Occipital lobe (tissue), 2 donors: ENCODE data around the gene ZNF620. TPM values are rescaled to one million over a fixed set of nuclear protein-coding genes. Genes with fewer than 3 reads are reported as not detected.
"Not testable (repeated sequence)": the region's sequence is repeated elsewhere in the genome, so short reads cannot be mapped to it uniquely, and the experiment has no call there.

Source experiments
- DNase-seq: peaks from one replicate; lab custom pipeline; 2025; lab: John Stamatoyannopoulos, UW
- total RNA-seq: library from RNA; depleted of rRNA; stranded (reverse); fragments of >200 nt; gene quantifications from one replicate; pipeline ENCODE4 v1.2.3, GENCODE V29; 2014

ZNF620 gene
- total RNA-seq, 1 donor from 2014 or later: 13.6 TPM

GRCh38 chr3:40502034-40502433, 3.8 kb upstream of the ZNF620 start:
- no peak for DNase-seq

DNA sequence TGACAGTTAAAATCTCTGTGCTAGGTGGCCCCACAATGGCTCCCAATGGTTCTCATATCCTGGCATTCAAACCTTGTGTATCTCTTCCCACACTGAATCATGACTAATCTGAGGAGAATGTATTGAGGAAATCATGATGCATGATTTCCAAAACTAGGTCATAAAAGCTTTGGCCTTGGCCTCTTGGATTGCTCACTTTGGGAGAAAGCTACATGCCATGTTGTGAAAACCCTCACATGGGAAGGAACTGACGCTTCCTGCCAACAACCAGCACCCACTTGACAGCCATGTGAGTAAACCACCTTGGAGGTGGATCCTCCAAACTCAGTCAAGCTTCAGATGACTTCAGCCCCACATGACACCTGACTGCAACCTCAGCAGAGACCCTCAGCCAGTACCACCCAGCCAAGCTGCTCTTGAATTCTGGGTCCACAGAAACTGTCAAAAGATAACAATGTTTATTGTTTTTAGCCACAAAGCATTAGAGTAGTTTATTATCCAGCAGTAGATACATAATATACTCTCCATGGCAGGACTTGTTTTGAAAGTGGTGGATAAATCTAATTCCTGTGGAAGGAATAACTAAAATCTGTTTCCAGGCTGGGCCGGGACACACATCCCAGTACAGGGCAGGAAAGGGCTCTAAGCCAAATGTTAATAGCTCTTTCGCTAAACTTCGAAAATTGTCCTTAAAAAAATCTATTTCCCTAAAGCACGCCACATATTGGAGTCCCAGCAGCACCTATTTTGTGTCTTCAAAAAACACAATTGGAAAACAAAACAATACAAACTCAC, 1.0 kb upstream of the ZNF620 start:
- no peak for DNase-seq

DNA sequence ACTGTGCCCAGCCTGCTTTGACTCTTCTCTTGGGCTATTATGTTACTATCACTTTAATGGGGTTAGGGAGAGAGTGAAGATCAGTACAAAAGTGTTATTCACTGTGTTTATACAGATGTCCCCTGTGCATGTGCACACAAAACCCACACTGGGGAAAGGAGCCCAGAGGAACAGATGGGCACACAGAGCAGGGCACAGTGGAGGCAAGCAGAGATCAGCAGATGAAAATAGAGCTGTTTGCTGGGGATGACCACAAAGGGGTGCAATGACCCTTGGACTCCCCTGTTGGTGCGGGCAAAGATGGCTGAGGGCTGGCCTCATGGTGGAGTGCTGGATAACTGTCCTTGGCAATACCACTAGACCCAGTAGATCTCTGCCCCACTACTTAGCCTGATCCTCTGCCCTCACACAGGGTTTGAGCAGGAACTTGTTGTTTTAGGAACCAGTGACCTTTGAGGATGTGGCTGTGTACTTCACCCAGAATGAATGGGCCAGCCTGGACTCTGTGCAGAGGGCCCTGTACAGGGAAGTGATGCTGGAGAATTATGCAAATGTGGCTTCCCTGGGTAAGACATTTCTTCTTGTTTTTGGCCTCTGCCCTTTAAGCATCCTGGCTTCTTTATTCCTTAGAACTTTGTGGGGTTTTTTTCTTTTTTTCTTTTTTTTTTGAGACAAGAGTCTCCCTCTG, 5.3 kb downstream of the ZNF620 start:
- DNase-seq: no peak

- no peak for DNase-seq
Observed at GRCh38 chr3:40516201-40516600, 10.4 kb downstream of the ZNF620 start.

GRCh38 chr3:40518067-40518466, 12.2 kb downstream of the ZNF620 start:
- DNase-seq: no peak

GRCh38 chr3:40518848-40519247, 13.0 kb downstream of the ZNF620 start:
- no peak for DNase-seq

- DNase-seq: no peak
Observed at GRCh38 chr3:40521254-40521653, 15.4 kb downstream of the ZNF620 start.

DNA sequence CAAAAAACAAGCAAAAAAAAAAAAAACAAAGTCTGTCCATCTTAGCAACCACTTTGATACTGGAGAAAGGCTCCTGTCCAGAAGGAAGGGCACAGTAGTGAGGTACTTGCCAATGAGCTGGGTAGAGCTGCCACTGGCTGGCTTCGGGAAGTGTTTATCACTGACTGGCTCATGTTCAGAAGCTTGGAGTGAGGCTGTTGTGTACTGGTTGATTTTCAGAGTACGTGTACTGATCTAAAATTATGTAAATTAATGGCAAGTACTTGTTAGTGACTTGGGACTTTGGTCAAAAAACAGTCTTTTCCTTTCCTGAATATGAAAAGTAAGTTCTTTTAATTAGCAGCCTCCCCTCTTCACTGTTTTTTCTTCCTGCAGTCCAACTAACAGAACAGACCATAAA, 17.9 kb downstream of the ZNF620 start:
- no peak for DNase-seq

GRCh38 chr3:40524222-40524567, 18.4 kb downstream of the ZNF620 start:
- DNase-seq: no peak

- peak; percentile 86 for DNase-seq
Observed at GRCh38 chr3:40524568-40525285, 18.9 kb downstream of the ZNF620 start, which contains the start of gene ZNF621. Gene ZNF621, plus strand, starts transcription at chr3:40524960. Its CDS starts 881 bp downstream, at chr3:40525841.

DNA sequence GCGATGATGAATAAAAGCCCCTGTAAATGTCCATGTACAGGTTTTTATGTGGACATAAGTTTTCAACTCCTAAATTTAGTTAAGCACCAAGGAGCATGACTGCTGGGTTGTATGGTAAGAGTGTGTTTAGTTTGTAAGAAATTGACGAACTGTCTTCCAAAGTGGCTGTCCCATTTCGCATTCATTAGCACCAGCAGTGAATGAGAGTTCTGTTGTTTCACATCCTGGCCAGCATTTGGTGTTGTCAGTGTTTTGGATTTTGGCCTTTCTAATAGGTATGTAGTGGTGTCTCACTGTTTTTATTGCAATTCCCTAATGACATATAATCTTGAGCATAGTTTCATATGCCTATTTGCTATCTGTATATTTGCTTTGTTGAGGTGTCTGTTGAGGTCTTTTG, 22.6 kb downstream of the ZNF620 start:
- no peak for DNase-seq

DNA sequence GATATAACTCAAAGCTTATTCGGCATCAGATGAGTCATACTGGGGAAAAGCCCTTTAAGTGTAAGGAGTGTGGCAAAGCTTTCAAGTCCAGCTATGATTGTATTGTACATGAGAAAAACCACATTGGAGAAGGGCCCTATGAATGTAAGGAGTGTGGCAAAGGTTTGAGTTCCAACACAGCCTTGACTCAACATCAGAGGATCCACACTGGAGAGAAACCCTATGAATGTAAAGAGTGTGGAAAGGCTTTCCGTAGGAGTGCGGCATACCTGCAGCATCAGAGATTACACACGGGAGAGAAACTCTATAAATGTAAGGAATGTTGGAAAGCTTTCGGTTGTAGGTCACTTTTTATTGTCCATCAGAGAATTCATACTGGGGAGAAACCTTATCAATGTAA, 26.4 kb downstream of the ZNF620 start:
- no peak for DNase-seq

DNA sequence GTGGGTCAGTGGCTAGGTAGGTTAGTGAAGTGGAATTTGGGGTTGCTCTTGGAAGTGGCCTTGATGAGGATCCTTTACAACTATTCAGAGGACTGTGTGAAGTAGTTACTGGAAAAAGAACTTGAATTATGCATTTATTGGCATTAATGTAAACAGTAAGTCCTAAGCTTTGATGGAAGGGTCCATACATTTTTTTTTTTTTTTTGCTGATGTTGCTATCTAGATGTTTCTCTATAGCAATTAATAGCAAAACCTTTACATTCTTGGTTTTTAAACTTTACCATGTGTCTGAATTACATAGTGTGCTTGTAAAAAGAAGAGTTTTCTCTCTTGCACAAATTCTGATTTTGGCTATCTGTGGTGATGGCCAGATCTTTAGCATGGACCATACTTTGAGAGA, 28.4 kb downstream of the ZNF620 start:
- no peak for DNase-seq

DNA sequence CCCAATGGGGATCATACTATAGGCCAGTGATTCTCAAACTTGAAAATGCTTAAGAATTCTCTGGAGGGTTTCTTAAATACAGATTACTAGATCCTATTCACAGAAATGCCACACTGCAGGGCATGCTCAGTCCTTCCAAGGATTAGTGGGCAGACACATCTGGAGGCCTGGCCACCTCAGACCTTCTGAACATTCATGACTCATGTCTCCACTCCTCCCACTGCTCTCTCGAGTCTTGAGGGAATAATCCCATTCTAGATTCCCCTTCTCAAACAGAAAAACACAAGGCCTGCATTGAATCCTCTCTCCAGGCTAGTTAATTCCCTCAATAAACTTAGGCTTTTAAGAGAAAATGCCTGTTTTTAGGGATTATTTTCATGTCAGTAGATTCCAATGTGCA, 41.0 kb downstream of the ZNF620 start:
- DNase-seq: no peak

- DNase-seq: no peak
Observed at GRCh38 chr3:40550167-40550566, 44.3 kb downstream of the ZNF620 start.

- no peak for DNase-seq
Observed at GRCh38 chr3:40557575-40558161, 51.8 kb downstream of the ZNF620 start.

GRCh38 chr3:40562482-40562881, 56.6 kb downstream of the ZNF620 start:
- not testable (repeated sequence) for DNase-seq

DNA sequence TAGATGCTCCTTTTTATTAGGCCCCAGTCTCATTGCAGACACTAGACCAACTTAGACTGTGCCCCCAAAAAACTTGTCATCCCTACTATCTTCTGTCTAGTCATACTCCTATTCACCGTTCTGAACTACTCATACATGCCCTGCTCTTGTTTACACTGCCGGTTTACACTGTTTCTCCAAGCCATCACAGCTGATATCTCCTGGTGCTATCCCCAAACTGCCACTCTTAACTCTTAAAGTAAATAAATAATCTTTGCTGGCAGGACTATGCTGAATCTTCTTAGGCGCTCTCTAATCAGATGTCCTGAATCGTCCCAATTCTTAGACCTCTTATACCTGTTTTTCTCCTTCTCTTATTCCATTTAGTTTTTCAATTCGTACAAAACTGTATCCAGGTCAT, 59.8 kb downstream of the ZNF620 start:
- DNase-seq: not testable (repeated sequence)

- DNase-seq: no peak
Observed at GRCh38 chr3:40566694-40567093, 60.9 kb downstream of the ZNF620 start.
